GM19035 (cell line): Measurements from ENCODE around the gene ETFDH.
"Not testable (repeated sequence)": the region's sequence is repeated elsewhere in the genome, so short reads cannot be mapped to it uniquely, and the experiment has no call there.

Experiments
- ATAC-seq: cut with Tn5 transposase; IDR thresholded peaks from one replicate; pipeline ENCODE4 v1.9.1; 2021; ENCODE audit not compliant: unreplicated experiment

The ETFDH gene

DNA sequence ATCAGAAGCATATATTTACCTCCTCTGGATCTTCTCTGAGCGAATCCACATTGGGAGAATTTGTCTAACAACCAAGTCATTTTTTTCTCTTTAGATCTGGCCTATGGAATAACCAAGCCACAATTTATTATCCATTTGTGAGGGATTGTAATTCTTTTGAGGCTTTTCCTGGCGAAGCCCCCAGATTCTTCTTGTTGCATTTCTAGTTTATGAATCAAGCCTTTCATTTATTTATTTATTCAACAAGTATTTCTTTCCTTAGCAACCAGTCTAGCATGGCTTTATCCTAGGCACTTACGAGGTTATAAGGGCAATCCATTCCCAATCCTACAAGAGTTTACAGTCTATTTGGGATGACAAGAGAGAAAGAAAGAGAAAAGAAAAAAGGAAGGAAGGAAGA is 78.3 kb downstream of the ETFDH start:
- ATAC-seq = no peak

DNA sequence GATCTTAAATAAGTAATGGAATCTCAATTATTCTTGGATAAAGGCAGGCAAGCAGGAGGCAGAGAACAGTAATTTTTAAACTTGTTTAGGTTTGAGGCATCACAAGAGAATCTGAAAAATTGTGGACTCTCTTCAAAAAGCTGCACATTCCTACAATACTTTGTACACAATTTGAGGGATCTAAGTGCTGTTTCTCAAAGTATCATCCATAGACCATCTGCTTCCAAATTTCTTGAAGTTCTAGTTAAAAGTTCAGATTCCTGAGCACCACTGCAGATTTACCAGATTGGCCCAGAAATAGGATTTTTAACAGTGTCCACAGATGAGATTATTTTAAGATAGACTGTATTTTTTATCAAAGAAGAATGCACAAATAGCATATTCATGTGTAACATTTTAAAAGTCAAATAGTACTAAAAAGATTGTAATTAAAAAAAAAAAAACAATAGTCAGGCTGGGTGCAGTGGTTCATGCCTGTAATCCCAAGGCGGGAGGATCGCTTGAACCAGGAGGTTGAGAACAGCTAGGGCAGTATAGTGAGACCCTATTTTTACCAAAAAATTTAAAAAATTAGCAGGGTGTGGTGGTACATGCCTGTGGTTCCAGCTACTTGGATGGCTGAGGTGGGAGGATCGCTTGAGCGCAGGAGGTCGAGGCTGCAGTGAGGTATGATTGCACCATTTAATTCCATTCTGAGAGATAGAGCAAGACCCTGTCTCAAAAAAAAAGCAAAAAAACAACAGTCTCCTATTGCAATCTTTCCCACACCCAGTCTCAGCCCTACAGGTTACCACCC is 82.5 kb downstream of the ETFDH start:
- ATAC-seq = no peak

DNA sequence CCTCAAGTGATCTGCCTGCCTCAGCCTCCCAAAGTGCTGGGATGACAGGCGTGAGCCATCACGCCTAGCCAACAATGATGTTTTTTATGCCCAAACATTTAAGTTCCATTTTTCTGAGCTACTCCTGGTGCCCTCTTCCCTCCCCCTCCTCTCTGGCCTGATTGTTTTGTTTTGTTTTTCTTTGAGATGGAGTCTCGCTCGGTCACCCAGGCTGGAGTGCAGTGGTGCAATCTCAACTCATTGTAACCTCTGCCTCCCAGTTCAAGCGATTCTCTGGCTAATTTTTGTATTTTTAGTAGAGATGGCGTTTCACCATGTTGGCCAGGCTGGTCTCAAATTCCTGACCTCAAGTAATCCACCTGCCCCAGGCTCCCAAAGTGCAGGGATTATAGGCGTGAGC is 83.7 kb downstream of the ETFDH start:
- ATAC-seq = not testable (repeated sequence)

DNA sequence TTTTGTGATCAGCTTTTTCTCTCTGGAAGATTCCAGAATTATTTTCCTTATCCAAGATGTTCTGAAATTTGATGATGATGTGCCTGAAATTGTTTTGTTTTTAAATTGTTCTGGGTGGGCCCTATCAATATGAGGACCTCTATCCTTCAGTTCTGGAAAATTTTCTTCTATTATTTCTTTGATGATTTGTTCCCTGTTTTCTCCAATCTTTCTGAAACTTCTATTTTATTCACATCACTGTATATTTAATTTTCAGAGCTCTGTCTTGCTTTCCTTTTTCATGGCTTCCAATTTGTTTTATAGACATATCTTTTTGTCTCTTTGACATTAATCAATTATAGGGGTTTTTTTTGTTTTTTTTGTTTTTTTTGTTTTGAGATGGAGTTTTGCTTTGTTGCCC is 84.5 kb downstream of the ETFDH start:
- no peak for ATAC-seq

DNA sequence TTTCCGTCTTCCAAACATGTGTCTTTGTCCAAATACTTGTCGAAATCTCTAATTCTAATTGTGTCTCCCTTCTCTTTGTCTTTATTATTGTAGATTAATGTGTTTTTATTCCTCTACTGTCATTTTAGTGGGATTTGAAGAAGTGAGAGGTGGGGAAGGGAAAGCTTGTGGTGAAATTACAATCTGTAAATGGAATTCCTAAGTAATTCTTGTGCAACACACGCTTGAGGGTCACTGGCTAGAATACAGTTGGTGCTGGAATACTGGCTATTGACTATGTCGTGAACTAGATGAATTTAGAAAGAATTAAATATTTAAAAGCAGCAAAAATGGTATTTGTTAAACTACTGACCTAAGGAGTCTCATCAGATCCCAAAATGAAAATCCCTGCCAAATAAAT is 86.0 kb downstream of the ETFDH start:
- no peak for ATAC-seq

DNA sequence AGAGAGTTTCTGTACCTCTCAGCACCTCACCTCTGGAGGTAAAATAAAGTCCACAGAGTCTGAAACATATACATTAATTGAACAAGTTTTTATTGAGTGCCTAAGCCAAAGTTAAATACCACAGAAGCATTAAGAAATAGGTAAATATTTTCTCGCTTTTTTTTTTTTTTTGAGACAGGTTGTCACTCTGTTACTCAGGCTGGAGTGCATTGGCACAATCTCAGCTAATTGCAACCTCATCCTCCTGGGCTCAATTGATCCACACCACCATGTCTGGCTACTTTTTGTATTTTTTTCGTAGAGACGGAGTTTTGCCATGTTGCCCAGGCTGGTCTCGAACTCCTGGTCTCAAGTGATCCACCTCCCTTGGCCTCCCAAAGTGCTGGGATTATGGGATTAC is 86.6 kb downstream of the ETFDH start:
- no peak for ATAC-seq
